IMR-90 (cell line): Measurements from ENCODE around the gene GOLGA5. TPM values are rescaled to one million over a fixed set of nuclear protein-coding genes. Genes with fewer than 3 reads are reported as not detected.

Source experiments
- ATAC-seq: fragments of 200-7000 bp; cut with Tn5 transposase; 2 replicates; pipeline ENCODE4 v1.9.1; 2020; ENCODE audit warnings: low read depth, mild to moderate bottlenecking, moderate library complexity
- BruUV-seq: library from RNA; stranded (reverse); fragments of 400-500 nt; replicated peaks from 2 replicates; lab custom pipeline; 2021; lab: Mats Ljungman, UMichigan
- CTCF ChIA-PET: fragments of 300-600 bp; formaldehyde crosslinking; extraction: SDS; loops from one replicate; lab custom pipeline; 2021; ENCODE audit warnings: antibody characterized with exemption; lab: Yijun Ruan, JAX
- POLR2A ChIA-PET: fragments of 300-600 bp; sonication (Branson Sonifier 250); formaldehyde crosslinking; loops from one replicate; lab custom pipeline; 2022; ENCODE audit warnings: antibody characterized with exemption; ENCODE audit not compliant: unreplicated experiment; lab: Charles Lee
- DNase-seq: peaks from one replicate; pipeline ENCODE4 v3.0.0; 2013
- H2AFZ ChIP-seq: replicated peaks from 2 replicates; pipeline ENCODE3; 2013; ENCODE audit warnings: low read length, mild to moderate bottlenecking; ENCODE audit not compliant: poor library complexity
- H2AK5ac ChIP-seq: 2 replicates; pipeline ENCODE4 v1.6.1; 2013; ENCODE audit warnings: low read depth, low read length, inconsistent platforms
- H2AK9ac ChIP-seq: replicated peaks from 2 replicates; pipeline ENCODE3; 2013; ENCODE audit warnings: mild to moderate bottlenecking, low read depth, low read length, moderate library complexity; ENCODE audit not compliant: poor library complexity
- H2BK120ac ChIP-seq: 2 replicates; pipeline ENCODE4 v1.6.1; 2013; ENCODE audit warnings: low read depth, low read length, inconsistent platforms
- H2BK15ac ChIP-seq: 3 replicates; pipeline ENCODE4 v1.6.1; 2013; ENCODE audit warnings: low read depth, low read length, inconsistent platforms
- H2BK20ac ChIP-seq: 2 replicates; pipeline ENCODE4 v1.6.1; 2013; ENCODE audit warnings: low read depth, mild to moderate bottlenecking, inconsistent platforms, low read length, moderate library complexity
- H2BK5ac ChIP-seq: 2 replicates; pipeline ENCODE4 v1.6.1; 2013; ENCODE audit warnings: mild to moderate bottlenecking, low read depth, low read length, inconsistent platforms; ENCODE audit not compliant: poor library complexity, severe bottlenecking
- H3K14ac ChIP-seq: replicated peaks from 2 replicates; pipeline ENCODE4 v1.6.1; 2013; ENCODE audit warnings: low read depth, low read length, inconsistent platforms
- H3K18ac ChIP-seq: 2 replicates; pipeline ENCODE4 v1.6.1; 2013; ENCODE audit warnings: low read depth, low read length, control low read depth
- H3K23ac ChIP-seq: 2 replicates; pipeline ENCODE4 v1.6.1; 2013; ENCODE audit warnings: low read depth, low read length, inconsistent platforms
- H3K27ac ChIP-seq: 2 replicates; pipeline ENCODE4 v1.5.1; 2013; ENCODE audit warnings: mild to moderate bottlenecking, control low read depth, low read length; ENCODE audit not compliant: insufficient read depth
- H3K27me3 ChIP-seq: 2 replicates; pipeline ENCODE4 v1.6.1; 2013; ENCODE audit warnings: low read length; ENCODE audit not compliant: control insufficient read depth, insufficient read depth
- H3K36me3 ChIP-seq: 2 replicates; pipeline ENCODE4 v1.6.1; 2013; ENCODE audit warnings: low read length, mixed read lengths; ENCODE audit not compliant: control insufficient read depth, insufficient read depth
- H3K4ac ChIP-seq: 2 replicates; pipeline ENCODE4 v1.6.1; 2013; ENCODE audit warnings: low read depth, low read length, inconsistent platforms
- H3K4me1 ChIP-seq: 2 replicates; pipeline ENCODE4 v1.6.1; 2013; ENCODE audit warnings: low read length, mixed read lengths; ENCODE audit not compliant: control insufficient read depth, insufficient read depth
- H3K4me2 ChIP-seq: 2 replicates; pipeline ENCODE4 v1.6.1; 2013; ENCODE audit warnings: low read depth, mild to moderate bottlenecking, control low read depth, low read length, moderate library complexity
- H3K4me3 ChIP-seq: 2 replicates; pipeline ENCODE4 v1.5.1; 2013; ENCODE audit warnings: low read depth, mild to moderate bottlenecking, control low read depth, low read length, moderate library complexity; ENCODE audit not compliant: insufficient read depth
- H3K56ac ChIP-seq: 2 replicates; pipeline ENCODE4 v1.6.1; 2013; ENCODE audit warnings: low read length, inconsistent platforms; ENCODE audit not compliant: insufficient read depth; ENCODE audit errors: extremely low read depth
- H3K79me1 ChIP-seq, 2 experiments: 2 replicates each; pipeline ENCODE4 v1.6.1; 2013; ENCODE audit warnings: low read length in 2 of 2, inconsistent platforms in 1 of 2, low read depth in 1 of 2
- H3K9ac ChIP-seq: 2 replicates; pipeline ENCODE4 v1.6.1; 2013; ENCODE audit warnings: low read depth, low read length, control low read depth
- H3K9me1 ChIP-seq: 2 replicates; pipeline ENCODE4 v1.6.1; 2013; ENCODE audit warnings: low read length, inconsistent platforms; ENCODE audit not compliant: insufficient read depth
- H3K9me3 ChIP-seq: 2 replicates; pipeline ENCODE4 v1.6.1; 2013; ENCODE audit warnings: low read length; ENCODE audit not compliant: control insufficient read depth, insufficient read depth
- H4K20me1 ChIP-seq: 2 replicates; pipeline ENCODE4 v1.6.1; 2013; ENCODE audit warnings: low read length, inconsistent platforms; ENCODE audit not compliant: insufficient read depth
- H4K5ac ChIP-seq: 2 replicates; pipeline ENCODE4 v1.6.1; 2013; ENCODE audit warnings: mild to moderate bottlenecking, low read depth, low read length, control low read depth
- H4K8ac ChIP-seq, 2 experiments: 2 replicates each; pipeline ENCODE4 v1.6.1; 2013; ENCODE audit warnings: low read depth in 2 of 2, low read length in 2 of 2, control low read depth in 1 of 2, inconsistent platforms in 1 of 2
- H4K91ac ChIP-seq: 2 replicates; pipeline ENCODE4 v1.6.1; 2013; ENCODE audit warnings: low read depth, low read length, inconsistent platforms; ENCODE audit not compliant: insufficient read depth
- BHLHE40 ChIP-seq: fragments of 150-350 bp; IDR thresholded peaks from 2 replicates; pipeline ENCODE4 v1.6.1; 2016; ENCODE audit warnings: mild to moderate bottlenecking, low read depth, low read length
- CHD1 ChIP-seq: IDR thresholded peaks from 2 replicates; pipeline ENCODE4 v1.6.1; 2012; ENCODE audit warnings: low read depth, low read length, improper control_type of control experiment
- MAZ ChIP-seq: IDR thresholded peaks from 2 replicates; pipeline ENCODE4 v1.6.1; 2012; ENCODE audit warnings: low read depth, mild to moderate bottlenecking, low read length, improper control_type of control experiment, moderate library complexity, borderline replicate concordance
- POLR2A ChIP-seq: IDR thresholded peaks from 2 replicates; pipeline ENCODE4 v1.6.1; 2012; ENCODE audit warnings: mild to moderate bottlenecking, low read depth, low read length
- RAD21 ChIP-seq: IDR thresholded peaks from 2 replicates; pipeline ENCODE4 v1.6.1; 2012; ENCODE audit warnings: low read length, improper control_type of control experiment
- RCOR1 ChIP-seq: IDR thresholded peaks from 2 replicates; pipeline ENCODE4 v1.6.1; 2012; ENCODE audit warnings: mild to moderate bottlenecking, low read length, improper control_type of control experiment; ENCODE audit not compliant: insufficient replicate concordance
- RFX5 ChIP-seq: IDR thresholded peaks from 2 replicates; pipeline ENCODE4 v1.8.0; 2012; ENCODE audit warnings: low read depth, mild to moderate bottlenecking, low read length, moderate library complexity
- SMC3 ChIP-seq: fragments of 150-350 bp; IDR thresholded peaks from 2 replicates; pipeline ENCODE4 v1.6.1; 2016; ENCODE audit warnings: low read depth, mild to moderate bottlenecking, antibody characterized with exemption, low read length, moderate library complexity
- WGBS, 2 experiments: methylation state at CpG; one replicate each; pipeline versions ENCODE4 v1.1.5 to v1.1.7; 2013; ENCODE audit warnings: missing lambda C conversion rate in 2 of 2; ENCODE audit not compliant: insufficient read length in 1 of 2; ENCODE audit errors: extremely low coverage in 2 of 2; 5-methylcytosine and 5-hydroxymethylcytosine counted together
- dilution Hi-C: fragments of 300-500 bp; cut with HindIII; formaldehyde crosslinking; loops from one replicate; pipeline ENCODE4 v1.14.3; 2018; ENCODE audit warnings: low sequenced_read_pairs; ENCODE audit not compliant: unreplicated experiment
- in situ Hi-C: fragments of 300-500 bp; cut with MboI; formaldehyde crosslinking; loops from 3 replicates; pipeline ENCODE4 v1.14.3; 2019; ENCODE audit warnings: low sequenced_read_pairs, inconsistent platforms, mixed read lengths
- intact Hi-C: fragments of 100-400 bp; cut with micrococcal nuclease; formaldehyde crosslinking; loops from 2 replicates; pipeline ENCODE4 v1.10.0; 2022
- polyA plus RNA-seq, 3 experiments: library from polyadenylated mRNA; depleted of rRNA; stranded (reverse); fragments of >200 nt; gene quantifications; 2 replicates each; pipeline ENCODE4 v1.2.3, GENCODE V29; 2012; ENCODE audit warnings: low replicate concordance in 1 of 3
- total RNA-seq: library from RNA; depleted of rRNA; stranded (reverse); fragments of >200 nt; gene quantifications from 2 replicates; pipeline ENCODE4 v1.2.3, GENCODE V29; 2012
- TF ChIP-seq, protein P1 (sequence below): fragments of 150-350 bp; IDR thresholded peaks from 2 replicates; pipeline ENCODE4 v1.6.1; 2017; ENCODE audit warnings: mild to moderate bottlenecking, antibody characterized with exemption, low read length, low read depth
- TF ChIP-seq, protein P2 (sequence below): fragments of 150-350 bp; IDR thresholded peaks from 2 replicates; pipeline ENCODE4 v1.6.1; 2016; ENCODE audit warnings: low read depth, mild to moderate bottlenecking, low read length, moderate library complexity, borderline replicate concordance

GOLGA5 gene
- total and polyA plus RNA-seq, 2 of the 4 experiments (the other 2 are of a cell fraction) = 35.0 to 59.5 TPM

DNA sequence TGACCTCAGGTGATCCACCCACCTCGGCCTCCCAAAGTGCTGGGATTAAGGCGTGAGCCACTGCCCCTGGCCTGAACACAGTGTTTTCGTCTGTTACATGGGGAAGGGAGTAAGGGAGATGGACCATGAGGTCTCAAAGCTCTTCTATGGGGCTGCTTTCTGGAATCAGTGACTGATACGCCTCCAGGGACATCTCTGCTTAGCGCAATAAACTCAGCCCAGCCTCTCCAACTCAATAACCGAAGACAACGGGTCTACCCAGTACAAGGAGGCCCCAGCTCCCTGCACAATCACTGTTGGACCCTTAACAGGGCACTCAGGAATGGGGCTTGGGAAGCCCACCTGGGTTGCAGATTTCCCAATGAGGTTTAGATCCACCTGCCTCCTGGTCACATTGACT, 86.2 kb downstream of the GOLGA5 start:
- BruUV-seq = no TSS peak
- Histone ChIP-seq H3K18ac (no peak overlapping the region), H4K8ac (no peak overlapping the region), H2BK5ac (no peak overlapping the region), H2AFZ (no peak overlapping the region), H4K91ac (no peak overlapping the region), H2BK15ac (no peak overlapping the region), H2AK9ac (no peak overlapping the region), H3K14ac (no peak overlapping the region), H3K4me1 (no peaks in the 10 kb centered on the region), H3K56ac (no peak overlapping the region), H3K36me3 (no peaks in the 10 kb centered on the region), H3K9me3 (no peaks in the 10 kb centered on the region), H4K20me1 (no peaks in the 10 kb centered on the region), H3K4me2 (no peak overlapping the region), H3K9ac (no peak overlapping the region), H4K5ac (no peak overlapping the region), H3K27ac (no peak overlapping the region), H3K79me1 (no peaks in the 10 kb centered on the region), H2AK5ac (no peak overlapping the region), H2BK120ac (no peak overlapping the region), H3K23ac (no peak overlapping the region), H3K9me1 (no peaks in the 10 kb centered on the region), H3K4ac (no peak overlapping the region), H3K4me3 (no peak overlapping the region), H2BK20ac (no peak overlapping the region), H3K27me3 (peaks cover 27% of the 10 kb centered on the region)
- TF ChIP-seq RFX5 (no peak), POLR2A (no peak), CHD1 (no peak), RAD21 (no peak), MAZ (no peak), SMC3 (no peak), BHLHE40 (no peak), RCOR1 (no peak)
- TF ChIP-seq, protein P1, sequence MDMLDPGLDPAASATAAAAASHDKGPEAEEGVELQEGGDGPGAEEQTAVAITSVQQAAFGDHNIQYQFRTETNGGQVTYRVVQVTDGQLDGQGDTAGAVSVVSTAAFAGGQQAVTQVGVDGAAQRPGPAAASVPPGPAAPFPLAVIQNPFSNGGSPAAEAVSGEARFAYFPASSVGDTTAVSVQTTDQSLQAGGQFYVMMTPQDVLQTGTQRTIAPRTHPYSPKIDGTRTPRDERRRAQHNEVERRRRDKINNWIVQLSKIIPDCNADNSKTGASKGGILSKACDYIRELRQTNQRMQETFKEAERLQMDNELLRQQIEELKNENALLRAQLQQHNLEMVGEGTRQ = no peak
- TF ChIP-seq, protein P2, sequence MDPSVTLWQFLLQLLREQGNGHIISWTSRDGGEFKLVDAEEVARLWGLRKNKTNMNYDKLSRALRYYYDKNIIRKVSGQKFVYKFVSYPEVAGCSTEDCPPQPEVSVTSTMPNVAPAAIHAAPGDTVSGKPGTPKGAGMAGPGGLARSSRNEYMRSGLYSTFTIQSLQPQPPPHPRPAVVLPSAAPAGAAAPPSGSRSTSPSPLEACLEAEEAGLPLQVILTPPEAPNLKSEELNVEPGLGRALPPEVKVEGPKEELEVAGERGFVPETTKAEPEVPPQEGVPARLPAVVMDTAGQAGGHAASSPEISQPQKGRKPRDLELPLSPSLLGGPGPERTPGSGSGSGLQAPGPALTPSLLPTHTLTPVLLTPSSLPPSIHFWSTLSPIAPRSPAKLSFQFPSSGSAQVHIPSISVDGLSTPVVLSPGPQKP = no peak
- ATAC-seq = no peak
- intact Hi-C loops (no loop called here), in situ Hi-C loops (no loop called here), dilution Hi-C loops (no loop called here)
- 80% methylated on average over 1 of the region's 7 CpGs; no CpG with 5 or more reads in 1 of the 2 experiments for WGBS, 2 experiments
- DNase-seq = no peak
- POLR2A ChIA-PET = no interaction called here
- CTCF ChIA-PET = interaction anchor here (0.6 to 1.0 kb wide), 2 partner anchors 12 to 258 kb away, joined by 3 to 5 read pairs; no protein-coding TSS in a partner anchor
